Loucy (cell line): Measurements from ENCODE around the gene NELFB.

Experiments
- CTCF ChIP-seq: fragments of 200-600 bp; sonication (generic); conservative IDR thresholded peaks from 2 replicates; pipeline ENCODE4 v1.5.1; 2014; ENCODE audit warnings: mild to moderate bottlenecking, antibody characterized with exemption, low read length
- EZH2phosphoT487 ChIP-seq: fragments of 200-600 bp; IDR thresholded peaks from 2 replicates; pipeline ENCODE4 v1.6.1; 2018; ENCODE audit warnings: antibody characterized with exemption, mild to moderate bottlenecking, moderate library complexity, borderline replicate concordance

DNA sequence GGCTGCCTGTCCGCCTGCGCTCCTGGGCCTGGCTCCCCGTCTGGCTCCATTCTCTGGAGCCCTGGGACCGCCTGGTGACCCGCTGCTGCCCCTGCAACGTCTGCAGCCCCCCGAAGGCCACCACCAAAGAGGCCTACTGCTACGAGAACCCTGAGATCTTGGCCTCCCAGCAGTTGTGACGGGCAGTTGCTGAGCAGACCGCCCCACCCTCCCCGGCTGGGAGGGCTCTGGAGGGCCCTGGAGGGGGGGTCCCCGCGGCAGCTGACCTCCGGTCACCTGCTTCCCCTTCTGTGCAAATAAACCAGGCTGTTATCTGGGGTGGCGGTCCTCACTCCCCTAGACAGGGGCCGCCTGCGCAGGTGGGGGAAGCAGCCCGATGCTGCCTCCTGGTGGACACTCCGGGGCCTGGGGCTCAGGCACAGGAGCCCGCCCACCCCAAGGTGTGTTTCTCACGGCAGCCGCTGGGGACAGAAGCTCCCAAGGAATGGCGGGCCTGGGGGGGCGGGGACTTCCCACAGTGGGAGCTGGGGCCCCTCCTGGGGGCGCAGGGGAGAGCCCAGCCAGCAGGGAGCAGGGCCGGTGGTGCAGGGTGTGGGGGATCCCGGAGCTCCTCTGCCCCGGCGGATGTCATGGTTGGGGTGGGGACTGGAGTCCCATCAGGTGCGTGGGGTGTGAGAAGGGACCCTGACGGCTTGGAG lies 18.7 kb upstream of the NELFB start:
- TF ChIP-seq CTCF (peak; percentile 96), EZH2phosphoT487 (no peak)
